GM21390 (cell line): ENCODE data around the gene RAG1.

Experiments used
- ATAC-seq: cut with Tn5 transposase; IDR thresholded peaks from one replicate; pipeline ENCODE4 v1.9.1; 2021; ENCODE audit not compliant: unreplicated experiment

RAG1 gene

DNA sequence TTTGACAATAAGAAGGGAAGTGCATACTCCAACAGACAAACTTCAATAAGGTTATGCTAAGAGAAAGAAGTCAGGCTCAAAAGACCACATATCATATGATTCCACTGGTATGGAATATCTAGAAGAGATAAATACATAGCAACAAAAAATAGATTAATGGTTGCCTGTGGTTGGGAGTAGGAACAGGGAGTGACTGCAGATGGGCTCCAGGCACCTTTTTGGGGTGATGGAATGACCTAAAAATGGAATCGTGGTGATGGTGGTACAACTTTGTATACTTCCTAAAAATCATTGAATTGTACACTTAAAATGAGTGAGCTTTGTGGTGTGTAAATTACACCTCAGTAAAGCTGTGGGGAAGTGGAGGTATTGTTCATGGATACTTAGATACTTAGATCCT is 59.2 kb downstream of the RAG1 start:
- no peak for ATAC-seq

DNA sequence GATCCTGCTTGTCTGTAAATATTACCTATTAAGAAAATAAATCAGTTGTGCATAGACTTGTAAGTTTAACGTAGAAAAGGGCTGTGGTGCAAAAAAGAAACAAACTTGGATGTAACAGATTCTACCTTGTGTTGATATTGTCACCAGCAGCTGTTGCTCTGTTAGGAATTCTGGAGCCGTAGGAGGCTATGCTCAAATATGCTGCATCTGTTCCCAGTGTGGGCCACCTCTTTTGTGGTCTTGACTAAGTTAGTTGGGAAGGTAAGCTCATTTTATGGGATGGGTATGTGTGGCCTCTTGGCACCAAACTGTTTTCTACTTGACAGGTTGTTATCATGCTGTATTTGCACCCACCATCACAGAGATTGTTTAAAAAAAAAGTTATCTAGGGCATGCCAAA is 59.7 kb downstream of the RAG1 start:
- no peak for ATAC-seq

DNA sequence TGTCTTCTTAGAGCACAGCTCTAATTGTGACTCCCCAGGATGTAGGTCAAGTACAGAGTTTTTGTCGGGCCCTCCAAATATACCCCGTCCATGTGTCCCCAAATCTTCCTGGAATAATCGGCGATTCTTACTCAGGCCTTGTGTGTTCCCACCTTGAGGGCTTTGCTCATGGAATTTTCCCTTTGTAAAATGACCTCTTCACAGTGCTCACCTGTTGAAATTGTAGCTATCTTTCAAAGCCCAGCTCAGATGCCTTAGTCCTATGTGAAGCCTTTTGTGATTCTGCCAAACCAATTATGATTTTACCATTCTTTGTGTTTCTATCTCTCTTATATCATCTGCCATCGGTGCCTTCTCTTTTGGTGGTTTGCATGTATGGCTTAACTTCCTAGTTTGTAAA is 60.3 kb downstream of the RAG1 start:
- ATAC-seq = no peak

DNA sequence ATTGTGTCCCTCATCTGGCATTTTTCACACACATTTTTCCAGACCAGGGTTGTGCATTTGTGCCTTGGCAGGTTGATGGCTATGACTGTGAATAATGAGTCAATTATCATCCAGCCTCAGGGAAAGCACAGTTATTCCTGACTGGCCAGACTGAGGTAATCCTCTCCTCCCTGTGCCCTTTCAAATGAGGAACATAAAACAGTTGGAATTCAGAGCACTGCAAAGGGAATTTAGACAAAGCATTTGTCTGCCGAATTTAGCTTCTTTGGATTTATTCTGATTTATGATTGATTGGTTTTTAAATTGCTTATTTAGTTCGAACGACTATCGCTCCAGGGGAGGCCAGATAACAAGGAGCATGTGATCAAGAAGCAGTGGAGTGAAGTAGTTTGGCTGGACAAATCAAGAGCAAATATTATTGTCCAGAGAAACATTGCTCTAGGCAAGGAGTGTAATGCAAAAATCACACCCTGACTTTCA is 61.0 kb downstream of the RAG1 start:
- no peak for ATAC-seq
